Stimulated activated CD4-positive, alpha-beta T cell treated with anti-CD3 and anti-CD28 coated beads, Interleukin-2, amount 100 ng/mL, for 48 hours (primary cell): ENCODE data around the gene CCM2L.

Experiments
- DNase-seq, 2 donors: peaks; one replicate each; pipeline ENCODE4 v3.0.0-alpha.2; 2020

The CCM2L gene

GRCh38 chr20:32010101-32010500 is at the start of gene CCM2L:
Gene CCM2L (plus strand): TSS chr20:32010438. CDS start chr20:32010455, 17 bp downstream.
- no peak for DNase-seq

- DNase-seq: no peak
Measured at GRCh38 chr20:31962761-31963160, 47.5 kb upstream of the CCM2L start.

- no peak for DNase-seq
Measured at GRCh38 chr20:31963889-31964288, 46.3 kb upstream of the CCM2L start.

DNA sequence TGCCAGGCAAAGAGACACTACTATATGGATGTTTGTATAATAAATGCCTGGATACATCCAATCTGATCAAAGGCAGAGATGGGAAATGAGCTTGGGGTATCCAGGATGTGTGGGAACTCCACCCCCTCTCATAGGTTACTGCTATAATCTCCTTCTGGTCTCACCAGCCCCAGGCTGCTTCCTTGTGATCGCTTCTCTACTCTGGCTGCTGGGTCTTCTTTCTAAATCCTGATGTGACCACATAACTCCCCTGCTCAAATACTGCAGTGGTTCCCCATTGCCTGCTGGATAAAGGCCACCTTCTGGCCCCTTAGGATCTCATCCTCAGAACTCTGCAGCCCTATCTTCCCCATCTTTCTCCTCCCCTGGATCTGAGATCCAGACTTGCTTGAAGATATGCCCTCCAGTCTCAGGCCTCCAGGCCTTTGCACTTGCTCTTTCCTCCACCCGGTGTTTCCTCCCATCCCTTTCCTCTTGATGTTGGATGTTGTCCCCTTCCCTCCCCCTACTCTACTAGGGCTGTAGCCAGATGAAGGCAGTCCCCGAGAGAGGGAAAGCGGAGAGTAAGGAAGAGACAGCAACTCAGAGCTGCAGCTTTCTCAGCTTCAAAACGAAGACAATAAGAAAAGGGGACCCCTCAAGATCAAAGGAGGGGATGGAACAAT is 43.1 kb upstream of the CCM2L start:
- no peak for DNase-seq

DNA sequence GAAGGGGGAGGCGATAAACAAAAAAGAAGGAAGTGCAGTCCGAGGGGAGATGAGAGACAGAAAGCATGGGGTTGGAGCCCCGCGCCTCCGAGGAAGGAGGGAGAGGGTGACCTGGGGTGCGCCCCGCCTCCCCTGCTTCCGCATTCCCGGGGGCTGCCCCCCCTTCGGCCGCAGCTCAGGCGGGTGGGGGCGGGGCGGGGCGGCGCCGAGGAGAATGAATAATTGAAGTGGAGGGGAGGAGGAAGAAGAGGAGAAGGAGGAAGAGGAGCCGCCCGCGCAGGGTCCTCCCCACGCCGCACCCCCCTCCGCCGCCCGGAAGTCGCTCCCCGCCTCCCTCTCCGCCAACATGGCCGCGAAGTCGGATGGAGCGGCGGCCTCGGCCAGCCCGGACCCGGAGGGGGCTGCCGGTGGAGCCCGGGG is 42.4 kb upstream of the CCM2L start, which contains the start of gene XKR7:
Gene XKR7, plus strand, starts transcription at position 322 of the 420 bp plus-strand sequence. Its CDS starts 25 bp downstream, at position 347.
- DNase-seq: no peak

- peak; percentile 81 to 82 for DNase-seq
Measured at GRCh38 chr20:31968291-31969126, 41.7 kb upstream of the CCM2L start.

DNA sequence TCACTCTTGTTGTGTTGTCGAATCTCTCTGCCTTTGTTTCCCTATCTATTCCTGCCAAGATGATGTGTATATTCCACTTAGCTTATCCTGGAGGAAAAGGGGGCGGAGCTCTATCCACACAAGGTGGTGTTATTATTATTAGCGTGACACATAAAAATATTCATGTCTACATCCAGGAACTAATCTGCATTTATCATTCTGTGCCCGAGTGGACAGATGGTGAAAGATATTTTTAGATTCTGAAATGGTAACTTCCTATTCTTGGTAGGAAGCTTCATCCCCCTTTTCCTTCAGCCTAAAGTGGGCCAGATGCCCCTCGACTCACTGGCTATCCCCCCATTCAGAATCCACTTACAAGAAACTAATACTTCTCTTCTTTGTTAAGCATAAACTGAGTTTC is 40.2 kb upstream of the CCM2L start:
- no peak for DNase-seq

DNA sequence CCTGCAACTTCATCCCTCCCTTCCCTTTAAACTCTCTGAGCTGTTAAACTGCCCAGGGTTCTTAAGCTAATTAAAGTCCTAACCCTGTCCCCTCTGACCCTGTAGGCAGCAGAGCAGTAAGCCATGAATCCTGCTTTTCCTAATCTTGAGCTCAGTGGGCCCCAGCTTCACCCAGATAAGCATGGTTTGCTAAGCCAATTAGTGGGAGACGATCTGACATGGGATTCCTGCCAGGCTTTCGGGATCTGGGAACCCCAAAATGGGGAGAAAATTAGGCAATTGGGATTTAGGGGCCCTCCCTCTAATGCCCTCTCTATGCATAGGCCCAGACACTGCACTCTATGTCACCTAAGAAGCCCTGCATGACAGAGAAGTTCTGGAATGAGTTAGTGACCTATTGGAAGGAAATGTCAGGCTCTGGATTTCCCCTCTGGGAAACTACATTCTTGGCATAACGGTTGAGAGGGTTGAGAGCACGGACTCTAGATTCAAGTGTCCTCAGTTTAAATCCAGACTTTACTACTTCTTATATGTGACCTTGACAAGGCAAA is 37.7 kb upstream of the CCM2L start:
- no peak for DNase-seq

DNA sequence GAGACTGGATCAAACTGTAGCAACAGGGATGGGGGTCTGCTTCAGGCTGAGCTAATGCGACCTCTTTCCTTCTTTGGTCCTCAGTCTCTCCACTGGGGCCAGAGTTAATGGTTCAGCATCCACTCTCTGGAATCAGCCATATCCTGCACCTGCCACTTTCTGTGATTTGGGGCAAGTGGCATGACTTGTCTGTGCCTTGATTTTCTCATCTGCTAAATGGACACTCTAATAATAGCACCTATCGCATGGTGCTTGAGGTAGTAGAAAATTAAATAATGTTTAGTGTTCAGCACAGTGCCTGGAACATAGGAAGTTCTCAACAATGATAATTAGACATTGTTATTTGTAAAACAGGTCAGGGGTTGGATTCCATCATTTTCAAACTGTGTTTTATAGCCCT is 35.9 kb upstream of the CCM2L start:
- DNase-seq: no peak

GRCh38 chr20:31974951-31975487 is 35.2 kb upstream of the CCM2L start:
- no peak for DNase-seq

- no peak for DNase-seq
Measured at GRCh38 chr20:31975874-31976273, 34.4 kb upstream of the CCM2L start.

- no peak for DNase-seq
Measured at GRCh38 chr20:31977080-31977479, 33.2 kb upstream of the CCM2L start.

DNA sequence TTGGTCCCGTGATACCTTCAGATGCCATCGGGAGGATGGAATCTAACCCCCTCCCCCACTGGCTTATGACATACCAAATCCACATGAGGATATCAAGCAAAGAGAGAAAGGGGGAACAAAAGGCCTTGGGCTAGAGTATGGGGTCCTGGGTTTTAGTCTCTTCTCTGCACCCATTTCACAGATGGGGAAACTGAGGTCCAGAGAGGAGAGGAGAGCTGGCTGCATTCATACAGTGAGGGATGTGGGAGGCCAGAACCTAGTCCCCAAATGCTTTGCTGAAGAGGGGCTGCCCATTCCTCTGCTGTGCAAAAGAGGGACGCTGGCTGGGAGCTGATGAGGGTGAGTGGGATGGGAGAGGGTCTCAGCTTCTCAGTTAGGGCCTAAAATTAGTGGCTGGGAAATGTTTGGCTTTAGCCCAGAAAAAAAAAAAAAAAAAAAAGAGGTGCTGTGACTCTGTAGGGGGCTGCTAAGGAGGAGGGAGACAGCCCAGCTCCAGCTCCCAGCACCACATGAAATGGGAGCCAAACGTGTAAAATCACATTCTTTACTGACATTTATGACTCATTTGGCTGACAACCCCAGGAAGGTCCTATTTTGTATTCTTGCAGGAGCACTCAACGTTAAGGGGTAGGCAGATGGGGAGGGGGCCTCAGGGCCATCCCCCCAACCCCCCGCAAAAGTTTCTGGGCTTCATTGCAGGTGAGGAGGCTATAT is 30.4 kb upstream of the CCM2L start:
- DNase-seq: no peak

GRCh38 chr20:31981784-31982183 is 28.5 kb upstream of the CCM2L start:
- DNase-seq: no peak

- no peak for DNase-seq
Measured at GRCh38 chr20:31984981-31985471, 25.2 kb upstream of the CCM2L start.

DNA sequence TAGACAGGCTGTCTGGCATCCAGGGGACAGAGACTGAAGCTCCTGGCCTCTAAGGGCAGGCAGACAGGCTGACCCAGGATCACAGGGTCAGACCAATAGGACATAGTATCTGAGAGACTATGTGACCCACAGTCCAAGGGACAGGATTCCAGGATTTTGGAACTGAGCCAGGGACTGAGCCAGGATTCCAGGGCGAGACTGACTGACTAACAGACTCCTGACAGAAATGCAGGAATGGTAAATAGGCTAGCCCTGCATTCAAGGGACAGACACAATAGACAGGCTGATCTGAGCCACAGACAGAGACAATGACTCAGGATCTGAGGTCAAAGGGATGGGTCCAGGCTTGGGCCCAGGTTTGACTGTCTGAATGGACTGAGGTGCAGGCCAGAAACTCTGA is 22.5 kb upstream of the CCM2L start:
- DNase-seq: no peak

GRCh38 chr20:31988430-31989015 is 21.7 kb upstream of the CCM2L start:
- DNase-seq: no peak

DNA sequence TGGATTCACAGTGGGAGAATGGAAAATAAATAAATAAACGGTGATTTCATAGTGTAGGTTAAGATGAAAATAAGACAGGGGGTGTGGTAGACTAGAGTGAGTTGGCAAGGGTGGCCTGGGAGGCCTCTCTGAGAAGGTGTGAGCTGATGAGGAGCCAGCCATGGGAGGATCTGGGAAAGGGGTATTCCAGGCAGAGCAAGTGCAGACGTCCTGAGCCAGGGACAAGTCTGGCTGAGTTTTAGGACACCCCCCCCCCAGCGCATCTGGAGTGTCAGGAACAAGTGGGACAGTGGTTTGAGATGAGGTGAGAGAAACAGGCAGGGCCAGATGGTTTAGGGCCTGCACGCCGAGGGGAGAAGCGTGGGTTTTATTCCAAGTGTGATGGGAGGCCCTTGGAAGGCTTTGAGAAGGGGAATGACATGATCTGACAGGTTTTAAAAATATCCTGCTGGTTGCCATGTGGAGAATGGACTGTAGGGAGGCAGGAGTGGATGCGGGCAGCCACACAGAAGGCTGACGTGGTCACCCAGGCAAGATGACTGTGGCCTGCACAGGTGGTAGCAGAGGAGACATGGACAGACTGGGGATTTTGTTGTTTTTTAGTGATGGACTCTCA is 21.1 kb upstream of the CCM2L start:
- no peak for DNase-seq

- no peak for DNase-seq
Measured at GRCh38 chr20:31990641-31991338, 19.4 kb upstream of the CCM2L start.

GRCh38 chr20:31991339-31991705 is 18.9 kb upstream of the CCM2L start:
- DNase-seq: no peak

DNA sequence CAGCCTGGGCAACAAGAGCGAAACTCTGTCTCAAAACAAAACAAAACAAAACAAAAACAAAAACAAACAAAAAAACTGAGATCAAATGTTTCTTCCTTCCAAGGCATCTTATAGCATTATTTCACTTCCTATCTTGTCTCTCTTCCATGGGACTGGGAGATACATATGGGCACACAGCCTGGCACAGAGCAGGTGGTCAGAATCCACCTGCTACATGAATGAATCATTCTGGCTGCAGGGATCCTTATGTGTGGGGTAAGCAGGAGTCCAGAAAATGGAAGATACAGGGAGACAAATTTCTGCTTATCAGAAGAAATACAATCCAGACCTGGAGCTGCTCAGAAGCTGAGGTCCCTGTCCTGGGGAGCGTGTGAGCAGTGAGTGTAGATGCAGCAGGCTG is 18.2 kb upstream of the CCM2L start:
- DNase-seq: no peak
